NCI-H2171 (cell line): ENCODE measurements around the gene NDUFA12.
"Not testable (repeated sequence)": the region's sequence is repeated elsewhere in the genome, so short reads cannot be mapped to it uniquely, and the experiment has no call there.

Experiments
- DNase-seq: peaks from one replicate; lab custom pipeline; 2025; lab: John Stamatoyannopoulos, UW

NDUFA12 gene

GRCh38 chr12:95003213-95003920 lies at the start of gene NDUFA12:
Gene NDUFA12, minus strand, starts transcription at chr12:95003697. Its CDS starts 17 bp downstream, at chr12:95003680.
- DNase-seq = peak; percentile 95

DNA sequence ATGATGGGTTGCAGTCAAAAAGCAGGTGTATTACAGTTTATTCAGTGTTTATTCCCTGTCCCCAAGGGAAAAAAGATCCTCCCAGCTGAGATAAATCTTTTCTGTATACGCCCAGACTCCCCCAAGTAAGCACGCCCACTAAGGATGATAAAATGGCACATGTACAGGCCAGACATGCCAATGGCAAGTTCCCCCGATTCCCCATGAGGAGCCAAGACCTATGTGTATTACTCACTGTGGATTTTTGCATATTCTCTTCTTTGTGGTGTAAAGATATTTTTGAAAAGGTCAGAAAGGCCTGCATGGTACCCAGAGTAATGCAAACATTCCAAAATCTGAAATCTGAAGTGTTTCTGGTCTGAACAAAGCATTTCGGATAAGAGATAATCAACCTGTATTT lies 47.7 kb upstream of the NDUFA12 start:
- no peak for DNase-seq

GRCh38 chr12:95037906-95038305 lies 34.4 kb upstream of the NDUFA12 start:
- DNase-seq = no peak

DNA sequence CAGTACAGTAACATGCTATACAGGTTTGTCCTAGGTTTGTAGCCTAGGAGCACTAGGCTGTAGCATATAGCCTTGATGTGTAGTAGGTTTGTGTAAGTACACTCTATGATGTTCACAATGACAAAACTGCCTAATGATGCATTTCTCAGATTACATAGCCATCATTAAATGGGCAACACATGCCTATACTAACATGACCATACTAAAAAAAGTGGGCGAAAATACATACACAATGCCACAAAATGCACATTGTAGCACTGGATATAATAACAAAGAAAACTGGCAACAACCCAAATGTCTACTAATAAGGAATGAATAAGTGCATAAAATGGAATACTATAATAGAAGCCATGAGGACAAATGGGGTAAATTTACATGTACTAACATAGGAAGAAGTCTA lies 31.3 kb upstream of the NDUFA12 start:
- no peak for DNase-seq

DNA sequence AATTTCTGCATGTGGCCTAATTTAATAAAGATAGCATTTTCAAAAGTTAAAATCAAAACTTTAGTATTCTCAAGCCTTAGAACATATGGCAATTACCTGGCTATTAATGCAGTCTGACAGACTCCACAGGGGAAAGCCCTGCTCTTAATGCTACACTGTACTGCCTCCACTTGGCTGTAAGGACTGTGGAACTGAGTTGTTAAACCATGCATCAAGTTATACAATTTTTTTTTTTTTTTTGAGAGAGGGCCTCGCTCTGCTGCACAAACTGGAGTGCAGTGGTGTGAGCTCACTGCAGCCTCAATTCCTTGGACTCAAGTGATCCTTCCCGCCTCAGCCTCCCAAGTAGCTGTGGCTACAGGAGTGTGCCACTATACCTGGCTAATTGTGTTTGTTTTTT lies 19.0 kb upstream of the NDUFA12 start:
- no peak for DNase-seq

DNA sequence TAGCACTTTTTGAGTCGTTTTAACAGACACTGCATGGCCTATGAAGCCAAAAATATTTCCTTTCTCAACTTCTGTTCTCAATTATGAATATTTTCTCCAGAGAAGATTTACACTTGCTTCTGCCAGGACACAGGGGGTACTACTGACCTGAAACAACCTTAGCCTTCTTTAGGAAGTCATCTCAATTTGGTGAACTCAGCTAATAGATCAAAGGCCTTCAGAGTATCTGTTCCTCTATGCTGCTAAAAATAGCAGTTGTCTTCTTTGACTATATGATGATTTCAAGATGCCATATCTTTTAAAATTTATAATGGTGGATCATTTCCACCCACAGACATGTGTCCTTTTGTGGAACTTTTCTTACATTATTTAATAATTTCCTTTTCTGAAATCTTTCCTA lies 14.0 kb upstream of the NDUFA12 start:
- DNase-seq = no peak

DNA sequence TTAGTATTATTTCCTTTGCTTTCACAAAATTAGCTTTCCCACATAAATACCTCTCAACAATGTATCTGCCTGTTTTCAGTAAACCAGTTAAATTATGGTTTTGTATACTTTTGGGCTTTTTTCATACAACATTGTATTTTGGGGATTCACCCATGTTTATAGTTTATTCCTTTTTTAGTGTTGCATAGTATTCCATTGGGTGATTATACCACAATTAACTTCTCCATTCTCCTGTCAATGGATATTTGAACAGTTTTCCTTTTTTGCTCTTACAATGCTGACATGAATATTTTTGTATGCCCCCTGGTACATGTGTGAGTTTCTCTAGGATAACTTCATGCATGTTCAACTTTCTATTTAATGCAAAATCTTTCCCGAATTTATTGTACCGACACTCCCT lies 12.6 kb upstream of the NDUFA12 start:
- DNase-seq = no peak

GRCh38 chr12:95014554-95014953 lies 11.1 kb upstream of the NDUFA12 start:
- no peak for DNase-seq

DNA sequence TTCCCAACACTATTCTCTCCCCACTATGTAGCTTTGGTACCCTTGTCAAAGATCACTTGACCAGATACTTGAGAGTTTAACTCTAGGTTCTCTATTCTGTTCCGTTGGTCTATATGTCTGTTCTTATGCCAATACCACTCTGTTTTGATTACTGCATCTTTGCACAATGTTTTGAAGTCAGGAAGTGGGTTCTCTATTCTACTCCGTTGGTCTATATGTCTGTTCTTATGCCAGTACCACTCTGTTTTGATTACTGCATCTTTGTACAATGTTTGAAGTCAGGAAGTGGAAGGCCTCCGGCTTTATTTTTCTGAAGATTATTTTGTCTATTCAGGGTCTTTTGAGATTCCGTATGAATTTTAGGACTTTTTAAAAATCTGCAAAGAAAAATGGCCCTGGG lies 2.7 kb upstream of the NDUFA12 start:
- DNase-seq = no peak

DNA sequence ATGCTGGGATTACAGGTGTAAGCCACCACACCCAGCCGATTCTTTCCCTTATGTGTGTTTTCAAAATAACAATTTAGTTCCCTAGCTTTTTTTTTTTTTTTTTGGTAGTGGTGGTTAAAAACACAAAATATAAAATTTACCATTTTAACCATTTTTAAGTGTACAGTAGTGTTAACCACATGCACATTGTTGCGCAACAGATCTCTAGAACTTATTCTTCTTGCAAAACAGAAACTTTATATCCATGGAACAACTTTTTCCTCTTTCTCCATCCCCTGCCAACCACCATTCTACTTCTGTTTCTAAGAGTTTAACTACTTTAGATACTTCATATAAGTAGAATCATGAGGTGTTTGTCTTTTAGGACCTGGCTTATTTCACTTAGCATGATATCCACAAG lies 1.1 kb upstream of the NDUFA12 start:
- no peak for DNase-seq

- no peak for DNase-seq
Measured at GRCh38 chr12:95003921-95004272, 400 bp upstream of the NDUFA12 start.

DNA sequence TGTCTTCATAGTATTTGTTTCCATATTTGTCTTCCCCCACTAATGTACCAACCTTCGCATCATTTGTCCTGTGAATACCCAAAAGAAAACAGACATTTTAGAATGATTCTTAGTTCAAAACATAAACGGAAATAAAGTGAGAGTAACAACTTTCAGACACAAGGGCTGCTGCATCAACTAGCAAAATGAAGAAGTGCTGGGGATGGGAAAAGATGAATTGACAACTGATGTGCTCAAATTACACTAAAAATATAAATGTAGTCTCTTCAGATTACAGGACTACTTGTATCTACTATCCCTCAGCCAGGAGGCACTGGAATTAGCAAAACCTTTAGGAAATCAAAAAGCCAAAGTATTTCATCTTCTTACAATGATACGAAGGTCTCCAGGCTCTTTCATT lies 743 bp downstream of the NDUFA12 start:
- no peak for DNase-seq

GRCh38 chr12:94998326-94998725 lies 5.2 kb downstream of the NDUFA12 start:
- no peak for DNase-seq

- DNase-seq = no peak
Measured at GRCh38 chr12:94997726-94998125, 5.8 kb downstream of the NDUFA12 start.

DNA sequence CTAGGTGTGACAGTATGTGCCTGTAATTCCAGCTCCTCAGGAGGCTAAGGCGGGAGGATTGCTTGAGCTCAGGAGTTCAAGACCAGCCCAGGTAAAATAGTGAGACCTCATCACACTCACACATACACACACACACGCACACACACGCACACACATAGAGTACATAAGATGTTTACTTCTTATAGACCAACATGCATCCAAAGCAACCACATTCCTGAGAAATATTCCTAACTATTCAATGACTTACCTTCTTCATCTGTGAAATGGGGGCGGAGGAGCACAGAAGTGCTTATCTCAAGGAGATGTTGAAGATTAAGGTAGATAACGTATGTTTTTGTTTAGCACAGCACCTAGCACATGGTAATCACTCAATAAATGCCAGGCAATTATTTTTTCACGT lies 6.4 kb downstream of the NDUFA12 start:
- no peak for DNase-seq

DNA sequence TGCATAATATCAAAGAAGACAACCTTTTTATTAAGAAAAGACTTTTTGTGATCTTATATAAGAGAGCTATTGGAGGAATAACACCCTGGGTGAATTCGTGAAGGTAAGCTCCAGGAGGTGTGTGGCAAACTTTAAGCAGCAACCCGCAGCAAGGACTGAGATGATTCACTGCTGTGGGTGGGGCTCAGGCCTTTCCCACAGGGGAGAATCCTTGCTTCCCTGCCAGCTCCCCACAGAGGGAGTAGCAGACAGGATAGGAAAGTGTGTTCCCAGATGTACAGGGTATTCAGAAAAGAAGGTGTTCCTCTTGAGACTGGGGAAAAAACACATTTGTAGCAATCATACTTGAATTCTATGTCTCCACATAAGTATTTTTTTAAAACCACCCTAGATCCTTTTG lies 9.2 kb downstream of the NDUFA12 start:
- DNase-seq = no peak

- not testable (repeated sequence) for DNase-seq
Measured at GRCh38 chr12:94993855-94994254, 9.6 kb downstream of the NDUFA12 start.

DNA sequence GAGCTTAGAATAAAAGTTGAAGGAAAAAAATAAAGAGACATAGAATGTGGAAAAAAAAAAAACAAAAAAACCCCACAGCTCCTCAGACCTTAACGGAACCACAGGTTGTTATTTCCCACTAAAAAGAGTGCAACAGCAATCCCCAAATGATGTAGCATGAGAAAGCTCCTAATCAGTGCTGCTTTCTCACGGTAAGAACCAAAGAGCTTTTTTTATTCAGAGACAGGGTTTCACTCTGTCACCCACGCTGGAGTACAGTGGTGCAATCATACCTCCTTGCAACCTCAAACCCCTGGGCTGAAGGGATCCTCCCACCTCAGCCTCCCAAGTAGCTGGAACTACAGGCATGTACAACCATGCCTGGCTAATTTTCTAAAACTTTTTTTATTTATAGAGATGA lies 13.3 kb downstream of the NDUFA12 start:
- no peak for DNase-seq

- DNase-seq = no peak
Measured at GRCh38 chr12:94988471-94988870, 15.0 kb downstream of the NDUFA12 start.

GRCh38 chr12:94987801-94988200 lies 15.7 kb downstream of the NDUFA12 start:
- DNase-seq = no peak

- DNase-seq = no peak
Measured at GRCh38 chr12:94987076-94987669, 16.3 kb downstream of the NDUFA12 start.

GRCh38 chr12:94985099-94985498 lies 18.4 kb downstream of the NDUFA12 start:
- not testable (repeated sequence) for DNase-seq

- no peak for DNase-seq
Measured at GRCh38 chr12:94983321-94983720, 20.2 kb downstream of the NDUFA12 start.

DNA sequence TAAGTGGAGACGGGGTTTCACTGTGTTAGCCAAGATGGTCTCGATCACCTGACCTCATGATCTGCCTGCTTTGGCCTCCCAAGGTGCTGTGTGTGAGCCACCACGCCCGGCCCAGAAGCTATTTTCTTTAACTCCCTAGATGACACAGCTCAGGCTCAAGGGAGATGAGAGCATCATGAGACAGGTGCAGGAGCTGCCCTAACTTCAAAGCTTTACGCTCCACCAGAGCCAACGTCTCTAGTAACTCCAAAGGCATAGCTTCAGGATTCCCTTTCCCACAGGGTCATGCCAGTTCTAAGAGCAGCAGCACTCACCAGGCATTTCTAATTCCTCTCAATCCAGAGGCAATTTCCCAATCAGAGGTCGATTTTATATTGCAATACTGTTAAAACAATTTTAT lies 21.0 kb downstream of the NDUFA12 start:
- no peak for DNase-seq
